ENCODE data around the gene FAAP24. TPM values are rescaled to one million over a fixed set of nuclear protein-coding genes. Genes with fewer than 3 reads are reported as not detected.
"Not testable (repeated sequence)": the region's sequence is repeated elsewhere in the genome, so short reads cannot be mapped to it uniquely, and the experiment has no call there.

The FAAP24 gene
- total RNA-seq, 1 donor from 2014 or later, result 6.9 TPM

DNA sequence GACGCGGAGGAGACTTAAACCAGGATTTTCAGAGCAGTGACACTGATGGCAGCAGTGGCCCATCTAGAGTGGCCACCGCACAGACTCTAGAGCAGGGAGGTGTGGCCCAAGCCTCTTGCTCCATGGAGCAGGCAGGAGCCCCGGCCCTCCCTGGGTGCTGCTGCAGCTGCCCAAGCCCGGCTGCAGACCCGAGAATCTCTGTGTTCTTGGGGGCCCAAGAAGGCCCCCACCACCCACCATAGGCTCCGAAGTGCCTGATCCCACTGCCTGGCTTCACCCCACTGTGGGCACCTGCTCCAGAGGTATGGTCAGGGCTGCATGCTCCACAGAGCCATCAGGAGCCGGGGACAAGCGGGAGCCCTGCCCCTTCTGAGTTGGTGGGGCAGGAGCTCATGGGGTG lies 36.4 kb upstream of the FAAP24 start:
- DNase-seq (ENCODE audit: low read depth, low spot score), result no peak
- H3K36me3 Mint-ChIP-seq (ENCODE audit: low read depth), result peaks cover 21% of the 10 kb centered on the region
- H3K4me1 Mint-ChIP-seq, result no peaks in the 10 kb centered on the region
- no peak overlapping the region for H3K4me3 Mint-ChIP-seq
- peak overlapping the region; percentile 22 for H3K27ac Mint-ChIP-seq (ENCODE audit: unreplicated experiment)
- TF ChIP-seq, protein P1, sequence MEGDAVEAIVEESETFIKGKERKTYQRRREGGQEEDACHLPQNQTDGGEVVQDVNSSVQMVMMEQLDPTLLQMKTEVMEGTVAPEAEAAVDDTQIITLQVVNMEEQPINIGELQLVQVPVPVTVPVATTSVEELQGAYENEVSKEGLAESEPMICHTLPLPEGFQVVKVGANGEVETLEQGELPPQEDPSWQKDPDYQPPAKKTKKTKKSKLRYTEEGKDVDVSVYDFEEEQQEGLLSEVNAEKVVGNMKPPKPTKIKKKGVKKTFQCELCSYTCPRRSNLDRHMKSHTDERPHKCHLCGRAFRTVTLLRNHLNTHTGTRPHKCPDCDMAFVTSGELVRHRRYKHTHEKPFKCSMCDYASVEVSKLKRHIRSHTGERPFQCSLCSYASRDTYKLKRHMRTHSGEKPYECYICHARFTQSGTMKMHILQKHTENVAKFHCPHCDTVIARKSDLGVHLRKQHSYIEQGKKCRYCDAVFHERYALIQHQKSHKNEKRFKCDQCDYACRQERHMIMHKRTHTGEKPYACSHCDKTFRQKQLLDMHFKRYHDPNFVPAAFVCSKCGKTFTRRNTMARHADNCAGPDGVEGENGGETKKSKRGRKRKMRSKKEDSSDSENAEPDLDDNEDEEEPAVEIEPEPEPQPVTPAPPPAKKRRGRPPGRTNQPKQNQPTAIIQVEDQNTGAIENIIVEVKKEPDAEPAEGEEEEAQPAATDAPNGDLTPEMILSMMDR (conservative IDR thresholded peaks at IDR 0.05), result no peak
- no peaks in the 10 kb centered on the region for H3K27me3 Mint-ChIP-seq (ENCODE audit: low read depth)
- H3K9me3 Mint-ChIP-seq, result no peaks in the 10 kb centered on the region

DNA sequence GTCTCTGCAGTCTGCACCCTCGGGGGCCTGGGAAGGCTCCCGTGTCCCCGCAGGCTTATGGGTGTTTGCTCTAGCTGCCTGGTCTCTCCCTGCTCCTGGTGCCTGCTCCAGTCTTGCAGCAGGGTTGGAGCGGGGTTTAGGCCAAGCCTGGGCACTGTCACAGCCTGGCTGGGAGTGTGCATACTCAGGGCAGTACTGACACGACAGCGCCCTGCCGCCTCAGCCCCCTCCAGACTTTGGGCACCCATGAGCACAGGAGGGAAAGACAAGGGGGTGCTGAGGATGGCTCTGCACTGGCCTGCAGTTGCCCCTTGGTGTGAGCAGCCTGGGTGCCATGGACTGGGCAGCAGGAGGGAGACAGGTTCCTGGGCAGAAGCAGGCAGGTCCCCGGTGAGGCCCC lies 36.0 kb upstream of the FAAP24 start:
- no peak for DNase-seq (ENCODE audit: low read depth, low spot score)
- TF ChIP-seq, protein P1 (conservative IDR thresholded peaks at IDR 0.05), result no peak
- H3K36me3 Mint-ChIP-seq (ENCODE audit: low read depth), result peaks cover 21% of the 10 kb centered on the region
- H3K9me3 Mint-ChIP-seq, result no peaks in the 10 kb centered on the region
- H3K27me3 Mint-ChIP-seq (ENCODE audit: low read depth), result no peaks in the 10 kb centered on the region
- H3K27ac Mint-ChIP-seq (ENCODE audit: unreplicated experiment), result no peak overlapping the region
- no peak overlapping the region for H3K4me3 Mint-ChIP-seq
- no peaks in the 10 kb centered on the region for H3K4me1 Mint-ChIP-seq

DNA sequence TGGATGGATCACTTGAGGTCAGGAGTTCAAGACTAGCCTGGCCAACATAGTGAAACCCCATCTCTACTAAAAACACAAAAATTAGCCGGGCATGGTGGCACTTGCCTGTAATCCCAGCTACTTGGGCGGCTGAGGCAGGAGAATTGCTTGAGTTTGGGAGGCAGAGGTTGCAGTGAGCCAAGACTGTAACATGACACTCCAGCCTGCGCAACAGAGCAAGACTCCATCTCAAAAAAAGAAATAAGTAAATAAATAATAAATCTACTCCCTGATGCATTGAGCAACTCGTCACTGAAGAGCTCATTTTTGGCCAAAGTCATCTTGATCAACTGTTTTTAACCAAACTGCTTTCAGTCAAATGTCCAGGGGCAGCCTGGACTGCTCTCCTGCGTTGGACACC lies 30.8 kb upstream of the FAAP24 start:
- not testable (repeated sequence) for H3K27ac Mint-ChIP-seq (ENCODE audit: unreplicated experiment); DNase-seq (ENCODE audit: low read depth, low spot score); H3K4me3 Mint-ChIP-seq; H3K4me1 Mint-ChIP-seq; H3K9me3 Mint-ChIP-seq; H3K27me3 Mint-ChIP-seq (ENCODE audit: low read depth)
- peaks cover 22% of the 10 kb centered on the region for H3K36me3 Mint-ChIP-seq (ENCODE audit: low read depth)

DNA sequence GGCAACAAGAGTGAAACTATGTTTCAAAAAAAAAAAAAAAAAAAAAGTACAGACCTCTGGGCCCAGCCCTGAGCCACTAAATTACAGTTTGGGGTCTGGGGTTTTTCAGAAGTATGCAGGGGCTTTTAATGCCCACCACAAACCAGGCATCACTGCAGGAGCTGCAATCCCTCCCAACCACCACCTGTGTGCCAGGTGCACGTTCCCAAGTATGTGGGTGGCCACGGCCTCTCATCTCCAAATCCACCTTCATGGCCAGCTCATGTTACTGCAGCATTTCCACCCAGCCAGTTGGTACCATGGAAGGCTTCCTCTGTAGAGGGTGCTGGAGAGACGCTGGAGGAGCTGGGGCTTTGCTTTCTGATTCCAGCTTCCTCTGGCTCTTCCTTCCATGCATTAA lies 26.8 kb upstream of the FAAP24 start:
- H3K27ac Mint-ChIP-seq (ENCODE audit: unreplicated experiment), result no peak overlapping the region
- no peaks in the 10 kb centered on the region for H3K9me3 Mint-ChIP-seq
- H3K4me1 Mint-ChIP-seq, result no peaks in the 10 kb centered on the region
- no peak overlapping the region for H3K4me3 Mint-ChIP-seq
- no peaks in the 10 kb centered on the region for H3K27me3 Mint-ChIP-seq (ENCODE audit: low read depth)
- DNase-seq (ENCODE audit: low read depth, low spot score), result no peak
- TF ChIP-seq, protein P1 (conservative IDR thresholded peaks at IDR 0.05), result no peak
- peaks cover 25% of the 10 kb centered on the region for H3K36me3 Mint-ChIP-seq (ENCODE audit: low read depth)

DNA sequence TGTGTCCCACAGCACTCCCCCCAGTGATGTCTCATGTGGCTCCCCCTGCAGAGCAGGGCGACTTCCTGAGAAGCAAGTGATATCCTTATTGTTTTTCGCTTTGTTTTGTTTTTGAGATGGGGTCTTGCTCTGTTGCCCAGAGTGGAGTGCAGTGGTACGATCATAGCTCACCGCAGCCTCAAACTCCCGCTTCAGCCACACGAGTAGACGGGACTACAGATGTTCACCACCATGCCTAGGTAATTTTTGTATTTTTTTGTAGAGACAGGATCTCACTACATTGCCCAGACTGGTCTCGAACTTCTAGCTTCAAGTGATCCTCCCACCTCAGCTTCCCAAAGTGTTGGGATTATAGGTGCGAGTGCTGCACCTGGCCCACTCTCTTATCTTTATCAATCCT lies 5.3 kb upstream of the FAAP24 start:
- H3K4me3 Mint-ChIP-seq, result peak overlapping the region; percentile 67
- peak overlapping the region; percentile 75 for H3K27ac Mint-ChIP-seq (ENCODE audit: unreplicated experiment)
- TF ChIP-seq, protein P1 (conservative IDR thresholded peaks at IDR 0.05), result no peak
- H3K9me3 Mint-ChIP-seq, result no peaks in the 10 kb centered on the region
- H3K4me1 Mint-ChIP-seq, result peaks cover 11% of the 10 kb centered on the region
- no peaks in the 10 kb centered on the region for H3K27me3 Mint-ChIP-seq (ENCODE audit: low read depth)
- H3K36me3 Mint-ChIP-seq (ENCODE audit: low read depth), result peaks cover 9% of the 10 kb centered on the region
- DNase-seq (ENCODE audit: low read depth, low spot score), result no peak

DNA sequence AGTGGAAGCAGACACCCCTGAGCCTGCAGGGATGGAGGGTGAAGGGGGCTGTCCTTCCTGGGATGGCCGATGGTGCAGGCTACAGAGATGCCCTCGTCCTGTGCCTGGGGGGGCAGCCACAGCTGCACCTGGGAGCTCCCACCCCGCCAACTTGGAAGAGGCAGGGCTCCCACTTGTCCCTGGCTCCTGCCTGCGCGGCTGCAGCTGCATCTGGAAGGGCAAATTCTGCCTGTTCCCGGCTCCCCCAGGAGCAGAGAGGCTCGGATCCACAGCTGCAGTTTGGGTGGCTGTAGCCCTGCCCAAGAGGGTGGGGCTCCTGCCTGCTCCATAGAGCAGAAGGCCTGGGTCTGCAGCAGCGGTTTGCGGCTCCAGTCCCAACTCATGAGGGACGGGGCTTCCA lies 2.5 kb upstream of the FAAP24 start:
- H3K27ac Mint-ChIP-seq (ENCODE audit: unreplicated experiment), result no peak overlapping the region
- no peak for DNase-seq (ENCODE audit: low read depth, low spot score)
- peaks cover 17% of the 10 kb centered on the region for H3K4me1 Mint-ChIP-seq
- TF ChIP-seq, protein P1 (conservative IDR thresholded peaks at IDR 0.05), result no peak
- H3K27me3 Mint-ChIP-seq (ENCODE audit: low read depth), result no peaks in the 10 kb centered on the region
- H3K36me3 Mint-ChIP-seq (ENCODE audit: low read depth), result peaks cover 6% of the 10 kb centered on the region
- no peaks in the 10 kb centered on the region for H3K9me3 Mint-ChIP-seq
- peak overlapping the region; percentile 78 for H3K4me3 Mint-ChIP-seq
